Muscle of back (tissue), 10 donors: Measurements from ENCODE around the gene KRT20. TPM values are rescaled to one million over a fixed set of nuclear protein-coding genes. Genes with fewer than 3 reads are reported as not detected.

ENCODE experiments used
- polyA plus RNA-seq, 10 donors: library from polyadenylated mRNA; unstranded; fragments of 120-200 nt; gene quantifications; one replicate each; pipeline ENCODE4 v1.2.1, GENCODE V29; 2013; ENCODE audit not compliant: insufficient read length in 10 of 10

Gene KRT20
- polyA plus RNA-seq, 10 donors = 0.13 to 0.24 (median 0.21) TPM; not detected in 6

Other genes starting within 250 kb of the KRT20 start
- gene SMARCE1, start 237.4 kb downstream of the KRT20 start, polyA plus RNA-seq = 100 to 1,000 TPM; 114 to 155 (median 127) TPM
- under 1 TPM in 9 of 10 donors, not detected in 1; 0.07 to 0.67 (median 0.23) TPM for gene KRT222, start 220.1 kb downstream of the KRT20 start, polyA plus RNA-seq
- under 1 TPM in 1 of 10 donors, not detected in 9; 0.11 TPM for gene KRT24, start 181.5 kb downstream of the KRT20 start, polyA plus RNA-seq
- under 1 TPM in 2 of 10 donors, not detected in 8; 0.18 to 0.38 TPM for gene KRT25, start 129.9 kb downstream of the KRT20 start, polyA plus RNA-seq
- not detected for gene KRT26, start 113.0 kb downstream of the KRT20 start, polyA plus RNA-seq
- gene KRT27, start 102.7 kb downstream of the KRT20 start, polyA plus RNA-seq = not detected
- under 1 TPM in 1 of 10 donors, not detected in 9; 0.15 TPM for gene KRT28, start 85.3 kb downstream of the KRT20 start, polyA plus RNA-seq
- 100 to 1,000 TPM in 2 of 10 donors, 10 to 100 TPM in 8; 31.8 to 603 (median 39.3) TPM for gene KRT10, start 62.6 kb downstream of the KRT20 start, polyA plus RNA-seq
- gene KRT12, start 18.0 kb downstream of the KRT20 start, polyA plus RNA-seq = under 1 TPM in 7 of 10 donors, not detected in 3; 0.08 to 0.76 (median 0.27) TPM
- 1 to 10 TPM in 2 of 10 donors, under 1 TPM in 5, not detected in 3; 0.16 to 2.7 (median 0.22) TPM for gene KRT23, start 52.4 kb upstream of the KRT20 start, polyA plus RNA-seq
- gene KRT39, start 81.7 kb upstream of the KRT20 start, polyA plus RNA-seq = 1 to 10 TPM; 2.9 to 9.6 (median 5.2) TPM
- gene KRT40, start 99.1 kb upstream of the KRT20 start, polyA plus RNA-seq = 10 to 100 TPM in 6 of 10 donors, 1 to 10 TPM in 4; 3.5 to 18.2 (median 10.4) TPM
- not detected for gene KRTAP3-3, start 108.9 kb upstream of the KRT20 start, polyA plus RNA-seq
- gene KRTAP3-2, start 114.7 kb upstream of the KRT20 start, polyA plus RNA-seq = under 1 TPM in 9 of 10 donors, not detected in 1; 0.29 to 0.91 (median 0.58) TPM
- gene KRTAP3-1, start 123.9 kb upstream of the KRT20 start, polyA plus RNA-seq = not detected
- not detected for gene KRTAP1-5, start 142.0 kb upstream of the KRT20 start, polyA plus RNA-seq
- not detected for gene KRTAP1-4, start 145.0 kb upstream of the KRT20 start, polyA plus RNA-seq
- under 1 TPM in 1 of 10 donors, not detected in 9; 0.25 TPM for gene KRTAP1-3, start 149.6 kb upstream of the KRT20 start, polyA plus RNA-seq
- gene KRTAP1-1, start 156.2 kb upstream of the KRT20 start, polyA plus RNA-seq = not detected
- gene KRTAP2-1, start 162.1 kb upstream of the KRT20 start, polyA plus RNA-seq = not detected
- not detected for gene KRTAP2-2, start 170.0 kb upstream of the KRT20 start, polyA plus RNA-seq
- gene KRTAP2-3, start 174.9 kb upstream of the KRT20 start, polyA plus RNA-seq = not detected
- not detected for gene KRTAP2-4, start 180.6 kb upstream of the KRT20 start, polyA plus RNA-seq
- not detected for gene KRTAP4-7, start 198.9 kb upstream of the KRT20 start, polyA plus RNA-seq
- gene KRTAP4-8, start 212.9 kb upstream of the KRT20 start, polyA plus RNA-seq = not detected
- not detected for gene KRTAP4-16, start 217.0 kb upstream of the KRT20 start, polyA plus RNA-seq
- gene KRTAP4-9, start 220.1 kb upstream of the KRT20 start, polyA plus RNA-seq = not detected
- gene KRTAP4-11, start 233.1 kb upstream of the KRT20 start, polyA plus RNA-seq = not detected
- gene KRTAP4-12, start 238.9 kb upstream of the KRT20 start, polyA plus RNA-seq = not detected